ENCODE data around the gene COPE. TPM values are rescaled to one million over a fixed set of nuclear protein-coding genes. Genes with fewer than 3 reads are reported as not detected.

The COPE gene
- total RNA-seq, 2 experiments from 2014 or later, result 217 to 220 TPM

DNA sequence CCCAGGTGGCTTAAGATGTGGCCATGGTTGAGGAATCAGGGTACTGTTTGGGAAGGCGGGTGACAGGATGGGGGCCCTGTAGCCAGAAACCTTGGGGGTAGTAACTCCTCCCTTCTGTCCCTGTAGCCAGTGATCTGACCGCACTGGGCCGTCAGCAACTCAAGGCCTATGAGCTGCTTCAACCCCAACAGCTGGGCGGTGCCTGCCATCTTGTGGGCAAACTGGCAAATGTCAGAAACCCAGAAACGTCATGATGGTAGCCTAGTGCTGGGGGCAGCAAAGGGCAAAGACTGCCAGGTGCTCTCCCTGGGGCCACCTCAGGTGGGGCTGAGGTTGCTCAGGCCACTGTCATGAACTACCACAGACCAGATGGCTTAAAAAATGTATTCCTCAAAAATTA is 3.5 kb downstream of the COPE start:
- ChIA-PET CTCF (interaction anchor here (1.1 to 2.2 kb wide), 2 partner anchors 68 to 322 kb away, joined by 4 to 6 read pairs; no protein-coding TSS in a partner anchor), POLR2A (no interaction called here)
- H3K27ac Mint-ChIP-seq, result peak overlapping the region; percentile 33
- intact Hi-C loops (cut with micrococcal nuclease), result loop anchor here (5.0 kb wide), 2 partner anchors 83 to 323 kb away; partner anchors contain the start of gene UPF1
- peak; percentile 60 for DNase-seq
- peaks cover 25% of the 10 kb centered on the region for H3K36me3 Mint-ChIP-seq
- no peaks in the 10 kb centered on the region for H3K9me3 Mint-ChIP-seq
- H3K4me1 Mint-ChIP-seq (ENCODE audit: low read depth), result peaks cover 35% of the 10 kb centered on the region
- H3K27me3 Mint-ChIP-seq, result no peaks in the 10 kb centered on the region
- H3K4me3 Mint-ChIP-seq, result no peak overlapping the region

DNA sequence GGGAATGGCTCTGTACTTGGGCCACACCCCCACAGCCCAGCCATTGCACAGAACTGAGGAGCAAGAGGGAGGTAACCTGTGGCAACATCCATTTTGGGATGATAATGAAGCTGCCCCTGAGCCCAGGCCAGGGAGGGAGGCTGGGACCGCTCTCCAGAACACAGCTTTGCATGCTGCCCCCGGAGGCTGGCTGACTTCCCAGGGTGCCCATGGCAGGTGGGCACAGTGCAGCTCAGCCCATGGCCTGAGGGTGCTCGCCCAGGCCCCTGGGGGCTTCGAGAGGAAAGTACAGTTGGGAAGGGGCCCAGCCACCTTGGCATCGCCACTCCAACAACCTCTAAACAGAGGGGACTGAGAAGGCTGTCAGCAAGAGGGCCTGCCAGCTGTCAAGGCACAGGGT is 5.7 kb downstream of the COPE start:
- Mint-ChIP-seq H3K27ac (no peak overlapping the region), H3K4me1 (ENCODE audit: low read depth) (peaks cover 20% of the 10 kb centered on the region), H3K9me3 (no peaks in the 10 kb centered on the region), H3K27me3 (no peaks in the 10 kb centered on the region), H3K4me3 (no peak overlapping the region), H3K36me3 (peaks cover 20% of the 10 kb centered on the region)
- intact Hi-C loops (cut with micrococcal nuclease), result no loop called here
- CTCF ChIA-PET, result no interaction called here
- POLR2A ChIA-PET, result no interaction called here
- DNase-seq, result no peak

DNA sequence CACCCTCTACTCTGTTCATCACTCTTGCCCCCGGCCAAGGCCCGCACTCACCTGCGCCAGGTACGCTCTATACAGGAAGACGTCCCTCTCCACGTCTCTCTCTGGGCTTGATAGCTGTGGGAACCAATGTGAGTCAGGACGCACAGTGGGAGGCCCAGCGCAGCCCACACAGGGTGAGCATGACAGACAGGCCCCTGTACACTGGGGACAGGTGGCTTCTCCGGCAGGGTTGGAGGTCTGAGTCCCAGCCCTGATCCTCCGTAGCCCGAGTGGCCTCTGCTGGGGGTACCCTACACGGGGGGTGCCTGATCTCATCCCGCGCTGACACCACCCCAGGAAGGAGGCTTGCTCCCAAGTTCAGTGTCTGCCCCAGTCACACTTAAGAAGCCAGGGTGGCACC is 6.3 kb downstream of the COPE start:
- ChIA-PET CTCF (no interaction called here), POLR2A (no interaction called here)
- Mint-ChIP-seq H3K9me3 (no peaks in the 10 kb centered on the region), H3K4me3 (no peak overlapping the region), H3K4me1 (ENCODE audit: low read depth) (peaks cover 15% of the 10 kb centered on the region), H3K36me3 (peaks cover 17% of the 10 kb centered on the region), H3K27me3 (no peaks in the 10 kb centered on the region), H3K27ac (no peak overlapping the region)
- intact Hi-C loops (cut with micrococcal nuclease), result no loop called here
- no peak for DNase-seq

- DNase-seq, result no peak
- Mint-ChIP-seq H3K36me3 (peaks cover 20% of the 10 kb centered on the region), H3K4me1 (ENCODE audit: low read depth) (peaks cover 8% of the 10 kb centered on the region), H3K9me3 (no peaks in the 10 kb centered on the region), H3K27ac (no peak overlapping the region), H3K4me3 (no peak overlapping the region), H3K27me3 (no peaks in the 10 kb centered on the region)
- CTCF ChIA-PET, result no interaction called here
- intact Hi-C loops (cut with micrococcal nuclease), result no loop called here
- POLR2A ChIA-PET, result interaction anchor here (1.3 kb wide), 1 partner anchor 8 kb away, joined by 3 read pairs; the partner anchor contains the start of genes COPE and DDX49
Measured at GRCh38 chr19:18910801-18911436, 8.3 kb downstream of the COPE start.

DNA sequence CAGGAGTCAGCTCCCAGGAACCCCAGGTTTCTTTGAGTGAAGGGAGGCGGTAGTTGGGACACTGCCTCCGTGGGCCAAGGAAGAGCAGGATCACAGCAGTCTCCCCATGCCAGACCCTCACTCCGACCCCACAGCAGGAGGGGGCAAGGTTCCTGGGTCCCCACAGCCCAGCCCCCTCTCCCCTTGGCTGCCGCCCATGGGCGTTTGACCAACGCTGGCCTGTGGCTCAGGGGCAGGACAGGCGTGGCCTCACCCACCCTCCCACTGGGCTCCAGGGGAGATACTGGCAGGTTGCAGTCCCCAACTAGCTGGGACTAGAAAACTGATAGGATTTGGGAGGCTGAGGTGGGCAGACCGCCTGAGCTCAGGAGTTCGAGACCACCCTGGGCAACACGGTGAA is 9.2 kb downstream of the COPE start:
- peaks cover 22% of the 10 kb centered on the region for H3K36me3 Mint-ChIP-seq
- POLR2A ChIA-PET, result no interaction called here
- H3K27me3 Mint-ChIP-seq, result no peaks in the 10 kb centered on the region
- H3K9me3 Mint-ChIP-seq, result no peaks in the 10 kb centered on the region
- intact Hi-C loops (cut with micrococcal nuclease), result no loop called here
- no peak for DNase-seq
- CTCF ChIA-PET, result no interaction called here
- peaks cover 4% of the 10 kb centered on the region for H3K4me1 Mint-ChIP-seq (ENCODE audit: low read depth)
- no peak overlapping the region for H3K27ac Mint-ChIP-seq
- H3K4me3 Mint-ChIP-seq, result no peak overlapping the region

GRCh38 chr19:18908917-18909619 is 10.1 kb downstream of the COPE start:
- intact Hi-C loops (cut with micrococcal nuclease), result no loop called here
- CTCF ChIA-PET, result no interaction called here
- POLR2A ChIA-PET, result no interaction called here
- Mint-ChIP-seq H3K4me3 (no peak overlapping the region), H3K27me3 (no peaks in the 10 kb centered on the region), H3K9me3 (no peaks in the 10 kb centered on the region), H3K27ac (no peak overlapping the region), H3K36me3 (peaks cover 22% of the 10 kb centered on the region), H3K4me1 (ENCODE audit: low read depth) (peaks cover 4% of the 10 kb centered on the region)
- DNase-seq, result no peak

- Mint-ChIP-seq H3K9me3 (no peaks in the 10 kb centered on the region), H3K27me3 (no peaks in the 10 kb centered on the region), H3K4me3 (no peak overlapping the region), H3K4me1 (ENCODE audit: low read depth) (no peaks in the 10 kb centered on the region), H3K36me3 (peaks cover 14% of the 10 kb centered on the region), H3K27ac (no peak overlapping the region)
- DNase-seq, result no peak
- ChIA-PET CTCF (no interaction called here), POLR2A (no interaction called here)
- intact Hi-C loops (cut with micrococcal nuclease), result no loop called here
Measured at GRCh38 chr19:18906605-18907519, 12.3 kb downstream of the COPE start.

GRCh38 chr19:18905513-18906236 is 13.5 kb downstream of the COPE start:
- Mint-ChIP-seq H3K4me3 (no peak overlapping the region), H3K4me1 (ENCODE audit: low read depth) (no peaks in the 10 kb centered on the region), H3K27me3 (no peaks in the 10 kb centered on the region), H3K36me3 (peaks cover 21% of the 10 kb centered on the region), H3K27ac (no peak overlapping the region), H3K9me3 (no peaks in the 10 kb centered on the region)
- CTCF ChIA-PET, result no interaction called here
- DNase-seq, result no peak
- POLR2A ChIA-PET, result no interaction called here
- intact Hi-C loops (cut with micrococcal nuclease), result no loop called here

DNA sequence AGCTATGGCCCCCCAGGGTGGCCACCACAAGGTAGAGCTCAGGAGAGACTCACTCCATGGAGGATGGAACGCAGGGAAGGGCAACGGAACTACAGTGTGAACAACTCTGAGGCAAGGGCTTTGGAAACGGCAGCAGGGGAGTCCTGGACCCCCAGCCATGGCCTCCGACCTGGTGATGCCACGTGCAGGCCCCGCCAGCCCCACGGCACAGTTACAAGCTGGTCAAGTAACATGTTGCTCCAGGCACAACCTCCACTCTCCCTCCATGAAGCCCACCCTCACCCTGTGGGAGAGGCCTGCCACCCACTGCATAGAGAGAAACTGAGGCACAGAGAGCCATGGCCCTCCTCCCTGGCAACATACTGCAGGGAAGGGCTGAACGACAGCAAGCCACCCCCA is 14.1 kb downstream of the COPE start:
- Mint-ChIP-seq H3K36me3 (peaks cover 24% of the 10 kb centered on the region), H3K27ac (no peak overlapping the region), H3K4me1 (ENCODE audit: low read depth) (no peaks in the 10 kb centered on the region), H3K9me3 (no peaks in the 10 kb centered on the region), H3K27me3 (no peaks in the 10 kb centered on the region), H3K4me3 (no peak overlapping the region)
- ChIA-PET POLR2A (no interaction called here), CTCF (no interaction called here)
- DNase-seq, result no peak
- intact Hi-C loops (cut with micrococcal nuclease), result no loop called here

DNA sequence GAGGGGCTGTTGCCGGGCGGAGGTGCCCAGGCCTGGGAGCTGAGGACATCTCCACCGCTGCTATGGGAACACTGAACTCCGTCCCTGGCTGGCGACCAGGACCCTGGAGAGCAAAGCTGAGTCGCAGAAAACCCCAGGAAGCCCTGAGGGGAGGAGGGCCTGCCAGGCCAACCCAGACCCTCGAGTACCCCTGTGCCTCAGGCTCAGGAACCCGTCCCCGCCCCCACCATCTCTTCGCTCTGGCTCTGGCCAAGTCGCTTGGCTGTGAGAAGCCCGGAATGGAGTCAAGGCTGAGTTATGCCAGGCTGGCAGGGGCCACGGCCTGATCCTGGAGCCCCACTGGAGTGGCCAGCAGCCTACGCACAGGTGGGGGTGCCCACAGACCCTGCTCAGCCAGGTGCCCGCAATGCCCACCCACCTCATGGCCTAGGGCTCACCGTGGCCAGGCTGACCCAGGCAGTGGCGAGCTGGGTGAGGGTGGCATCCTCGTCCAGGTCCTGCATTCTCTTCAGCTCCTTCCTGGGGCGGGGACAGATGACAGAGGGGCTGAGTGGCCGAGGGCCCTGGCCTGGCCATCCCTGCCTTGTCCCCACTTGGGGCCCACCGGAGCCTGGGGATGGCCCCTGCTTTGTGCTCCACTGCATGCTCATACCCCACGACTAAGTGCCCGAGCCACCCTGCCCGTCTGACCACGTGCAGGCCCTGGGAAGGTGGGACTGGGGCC is 14.7 kb downstream of the COPE start:
- CTCF ChIA-PET, result no interaction called here
- intact Hi-C loops (cut with micrococcal nuclease), result no loop called here

GRCh38 chr19:18903156-18904037 is 15.8 kb downstream of the COPE start:
- Mint-ChIP-seq H3K9me3 (no peaks in the 10 kb centered on the region), H3K27me3 (no peaks in the 10 kb centered on the region), H3K4me3 (no peak overlapping the region), H3K4me1 (ENCODE audit: low read depth) (no peaks in the 10 kb centered on the region), H3K36me3 (peaks cover 24% of the 10 kb centered on the region), H3K27ac (no peak overlapping the region)
- ChIA-PET POLR2A (interaction anchor here (0.9 kb wide), 1 partner anchor 28 kb away, joined by 3 read pairs; no protein-coding TSS in a partner anchor), CTCF (no interaction called here)
- intact Hi-C loops (cut with micrococcal nuclease), result no loop called here
- DNase-seq, result no peak

More for the DNA sequence above, 14.7 kb downstream of the COPE start:
- no peak for DNase-seq
- Mint-ChIP-seq H3K36me3 (peaks cover 24% of the 10 kb centered on the region), H3K9me3 (no peaks in the 10 kb centered on the region), H3K27ac (no peak overlapping the region), H3K4me1 (ENCODE audit: low read depth) (no peaks in the 10 kb centered on the region), H3K4me3 (no peak overlapping the region), H3K27me3 (no peaks in the 10 kb centered on the region)
- POLR2A ChIA-PET, result no interaction called here

All from activated CD4-positive, alpha-beta memory T cell treated with anti-CD3 and anti-CD28 coated beads for 36 hours (primary cell).